Stimulated activated CD4-positive, alpha-beta T cell treated with anti-CD3 and anti-CD28 coated beads, TNF-alpha, amount 100 ng/mL, for 1 hour (primary cell): ENCODE data around the gene ZMYM1.
"Not testable (repeated sequence)": the region's sequence is repeated elsewhere in the genome, so short reads cannot be mapped to it uniquely, and the experiment has no call there.

Experiments used
- DNase-seq, 3 donors: peaks; one replicate each; pipeline ENCODE4 v3.0.0-alpha.2; 2020; ENCODE audit warnings: low read depth in 3 of 3, low spot score in 1 of 3

ZMYM1 gene

GRCh38 chr1:35079003-35079930, at the start of gene ZMYM1:
Gene ZMYM1, plus strand, starts transcription at chr1:35079385. Its CDS starts 14,603 bp downstream, at chr1:35093988.
- peak; percentile 41 to 82 (median 54) for DNase-seq

GRCh38 chr1:35029761-35030160, 49.4 kb upstream of the ZMYM1 start:
- no peak for DNase-seq

GRCh38 chr1:35030338-35030737, 48.8 kb upstream of the ZMYM1 start:
- no peak for DNase-seq

- peak in 2 of 3 donors; percentile 3 to 12 for DNase-seq
These were observed 48.3 kb upstream of the ZMYM1 start for GRCh38 chr1:35030756-35031446.

- DNase-seq = no peak
These were observed 46.8 kb upstream of the ZMYM1 start for GRCh38 chr1:35032384-35032739.

GRCh38 chr1:35033346-35033745, 45.8 kb upstream of the ZMYM1 start:
- no peak for DNase-seq

GRCh38 chr1:35036621-35037020, 42.6 kb upstream of the ZMYM1 start:
- DNase-seq = no peak

- no peak for DNase-seq
These were observed 42.0 kb upstream of the ZMYM1 start for GRCh38 chr1:35037206-35037605.

- no peak for DNase-seq
These were observed 40.5 kb upstream of the ZMYM1 start for GRCh38 chr1:35038723-35039122.

- DNase-seq = no peak
These were observed 35.7 kb upstream of the ZMYM1 start for GRCh38 chr1:35043498-35043897.

- DNase-seq = no peak
These were observed 34.8 kb upstream of the ZMYM1 start for GRCh38 chr1:35044431-35044830.

- no peak for DNase-seq
These were observed 32.5 kb upstream of the ZMYM1 start for GRCh38 chr1:35046730-35047129.

GRCh38 chr1:35047188-35047858, 31.9 kb upstream of the ZMYM1 start:
- DNase-seq = no peak

- no peak for DNase-seq
These were observed 30.1 kb upstream of the ZMYM1 start for GRCh38 chr1:35049116-35049515.

GRCh38 chr1:35053433-35053832, 25.8 kb upstream of the ZMYM1 start:
- DNase-seq = no peak

- DNase-seq = not testable (repeated sequence)
These were observed 24.9 kb upstream of the ZMYM1 start for GRCh38 chr1:35054282-35054681.

- DNase-seq = not testable (repeated sequence)
These were observed 20.9 kb upstream of the ZMYM1 start for GRCh38 chr1:35058321-35058720.

- DNase-seq = no peak
These were observed 20.2 kb upstream of the ZMYM1 start for GRCh38 chr1:35058988-35059387.

GRCh38 chr1:35062518-35063196, 16.5 kb upstream of the ZMYM1 start:
- DNase-seq = no peak

GRCh38 chr1:35064265-35064664, 14.9 kb upstream of the ZMYM1 start:
- no peak for DNase-seq

GRCh38 chr1:35069746-35070145, 9.4 kb upstream of the ZMYM1 start:
- no peak for DNase-seq
